ENCODE data around the gene MYBPC3.

MYBPC3 gene

GRCh38 chr11:47353978-47354774 lies 1.7 kb upstream of the MYBPC3 start:
- no peak for TF ChIP-seq CTCF (IDR thresholded peaks at IDR 0.05; ENCODE audit: control insufficient read depth, extremely low read depth, insufficient read depth)
- no peak for DNase-seq (ENCODE audit: low read depth)
- no peak overlapping the region for H3K4me3 ChIP-seq (ENCODE audit: low read depth, low read length)

- TF ChIP-seq CTCF (IDR thresholded peaks at IDR 0.05; ENCODE audit: control insufficient read depth, extremely low read depth, insufficient read depth) = no peak; the same call in 1 of the 2 replicates
- no peak for DNase-seq (ENCODE audit: low read depth)
- H3K4me3 ChIP-seq (ENCODE audit: low read depth, low read length) = no peak overlapping the region
These were observed 1.1 kb downstream of the MYBPC3 start for GRCh38 chr11:47351156-47352126.

- no peak for DNase-seq (ENCODE audit: low read depth)
- TF ChIP-seq CTCF (IDR thresholded peaks at IDR 0.05; ENCODE audit: control insufficient read depth, extremely low read depth, insufficient read depth) = no peak
- H3K4me3 ChIP-seq (ENCODE audit: low read depth, low read length) = no peak overlapping the region
These were observed 2.2 kb downstream of the MYBPC3 start for GRCh38 chr11:47350315-47350714.

GRCh38 chr11:47349521-47350095 lies 2.9 kb downstream of the MYBPC3 start:
- TF ChIP-seq CTCF (IDR thresholded peaks at IDR 0.05; ENCODE audit: control insufficient read depth, extremely low read depth, insufficient read depth) = no peak

GRCh38 chr11:47348859-47349258 lies 3.6 kb downstream of the MYBPC3 start:
- H3K4me3 ChIP-seq (ENCODE audit: low read depth, low read length) = no peak overlapping the region
- peak; percentile 46 for TF ChIP-seq CTCF (IDR thresholded peaks at IDR 0.05; ENCODE audit: control insufficient read depth, extremely low read depth, insufficient read depth)
- peak; percentile 13 for DNase-seq (ENCODE audit: low read depth)

More at GRCh38 chr11:47349521-47350095, 2.9 kb downstream of the MYBPC3 start:
- DNase-seq (ENCODE audit: low read depth) = no peak
- no peak overlapping the region for H3K4me3 ChIP-seq (ENCODE audit: low read depth, low read length)

- no peak for TF ChIP-seq CTCF (IDR thresholded peaks at IDR 0.05; ENCODE audit: control insufficient read depth, extremely low read depth, insufficient read depth)
- no peak overlapping the region for H3K4me3 ChIP-seq (ENCODE audit: low read depth, low read length)
- DNase-seq (ENCODE audit: low read depth) = no peak
These were observed 4.2 kb downstream of the MYBPC3 start for GRCh38 chr11:47348131-47348802.

Data from LNCaP clone FGC (cell line).